MM.1S (cell line): ENCODE results near the gene RNF112.

Source experiments
- EZH2 ChIP-seq: fragments of 300-600 bp; sonication (generic); optimal IDR thresholded peaks from 2 replicates; pipeline ENCODE3; 2017; ENCODE audit warnings: low read depth, mild to moderate bottlenecking, antibody characterized with exemption, low read length, mixed read lengths
- TF ChIP-seq, protein P1 (sequence below): fragments of 300-600 bp; sonication (generic); IDR thresholded peaks from 2 replicates; pipeline ENCODE4 v1.5.1; 2016; ENCODE audit warnings: antibody characterized with exemption, low read length, mixed read lengths

DNA sequence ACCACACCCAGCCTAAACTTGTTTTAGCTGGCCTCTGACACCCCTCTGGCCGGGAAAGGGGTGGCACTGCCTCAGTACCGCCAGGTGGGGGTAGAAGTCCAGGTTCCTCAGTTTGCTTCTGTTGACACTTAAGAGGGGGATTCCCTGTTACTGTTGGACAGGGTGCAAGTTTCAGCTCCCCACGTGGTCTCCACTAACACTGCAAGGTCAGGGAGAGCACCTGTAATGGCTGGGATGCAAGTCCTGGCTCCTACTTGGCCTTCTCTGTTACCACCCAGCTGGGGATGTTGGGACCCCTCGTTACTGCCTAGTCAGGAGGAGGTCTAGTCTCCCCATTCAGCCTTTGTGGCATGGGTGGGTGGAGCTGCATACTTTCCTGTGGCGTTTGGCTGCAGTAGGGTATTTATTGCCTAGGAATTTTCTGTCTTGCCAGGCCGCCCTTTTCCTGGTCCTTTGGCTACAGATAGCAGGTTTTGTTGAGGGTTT is 13.4 kb upstream of the RNF112 start:
- TF ChIP-seq, protein P1, sequence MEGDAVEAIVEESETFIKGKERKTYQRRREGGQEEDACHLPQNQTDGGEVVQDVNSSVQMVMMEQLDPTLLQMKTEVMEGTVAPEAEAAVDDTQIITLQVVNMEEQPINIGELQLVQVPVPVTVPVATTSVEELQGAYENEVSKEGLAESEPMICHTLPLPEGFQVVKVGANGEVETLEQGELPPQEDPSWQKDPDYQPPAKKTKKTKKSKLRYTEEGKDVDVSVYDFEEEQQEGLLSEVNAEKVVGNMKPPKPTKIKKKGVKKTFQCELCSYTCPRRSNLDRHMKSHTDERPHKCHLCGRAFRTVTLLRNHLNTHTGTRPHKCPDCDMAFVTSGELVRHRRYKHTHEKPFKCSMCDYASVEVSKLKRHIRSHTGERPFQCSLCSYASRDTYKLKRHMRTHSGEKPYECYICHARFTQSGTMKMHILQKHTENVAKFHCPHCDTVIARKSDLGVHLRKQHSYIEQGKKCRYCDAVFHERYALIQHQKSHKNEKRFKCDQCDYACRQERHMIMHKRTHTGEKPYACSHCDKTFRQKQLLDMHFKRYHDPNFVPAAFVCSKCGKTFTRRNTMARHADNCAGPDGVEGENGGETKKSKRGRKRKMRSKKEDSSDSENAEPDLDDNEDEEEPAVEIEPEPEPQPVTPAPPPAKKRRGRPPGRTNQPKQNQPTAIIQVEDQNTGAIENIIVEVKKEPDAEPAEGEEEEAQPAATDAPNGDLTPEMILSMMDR = peak; percentile 61
- no peak for TF ChIP-seq EZH2
